ENCODE results near the gene CHRDL2. TPM values are rescaled to one million over a fixed set of nuclear protein-coding genes. Genes with fewer than 3 reads are reported as not detected.

CHRDL2 gene
- total and polyA plus RNA-seq, 2 of the 4 experiments (the other 2 are of a cell fraction), result 0.80 TPM; not detected in 1

DNA sequence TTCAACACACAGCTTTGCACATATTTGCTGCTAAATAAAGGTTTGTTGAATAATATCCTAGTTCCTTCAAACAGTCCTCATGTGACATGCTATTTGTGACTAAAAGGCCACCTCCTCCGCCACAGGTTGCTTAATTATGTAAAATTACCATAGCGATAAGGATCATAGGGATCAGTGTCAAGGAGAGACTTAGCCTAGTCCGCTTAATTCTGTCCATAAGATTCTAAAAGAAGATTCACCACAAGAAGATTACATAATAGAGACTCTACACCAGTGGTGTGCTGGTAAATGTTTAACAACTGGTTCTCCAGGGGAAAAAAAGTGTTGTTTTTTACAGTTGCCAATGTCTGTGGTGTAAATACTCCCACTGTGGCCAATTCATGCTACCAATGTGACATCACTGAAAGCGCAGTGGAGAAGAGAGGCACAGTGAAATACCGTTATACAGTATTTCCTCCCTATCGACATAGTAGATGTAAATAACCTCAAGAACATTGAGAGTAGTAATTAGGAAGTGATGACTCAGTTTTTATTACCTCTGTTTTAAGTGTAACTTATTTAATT lies 4.2 kb upstream of the CHRDL2 start:
- ATAC-seq (ENCODE audit: low read depth), result no peak
- Histone ChIP-seq H3K18ac (ENCODE audit: low read depth, low read length) (no peak overlapping the region), H2AK9ac (replicated peaks; ENCODE audit: low read depth, low read length, poor library complexity) (no peak overlapping the region), H4K5ac (ENCODE audit: low read depth, low read length) (no peak overlapping the region), H3K14ac (replicated peaks; ENCODE audit: low read depth, low read length) (no peak overlapping the region), H4K20me1 (ENCODE audit: insufficient read depth, low read length) (no peaks in the 10 kb centered on the region), H2BK5ac (ENCODE audit: low read depth, low read length, poor library complexity, severe bottlenecking) (no peak overlapping the region), H2AFZ (replicated peaks; ENCODE audit: low read length, poor library complexity) (no peak overlapping the region), H3K4ac (ENCODE audit: low read depth, low read length) (no peak overlapping the region), H4K8ac (ENCODE audit: low read depth in 2 of 2, low read length in 2 of 2) (no peak overlapping the region), H3K36me3 (ENCODE audit: control insufficient read depth, insufficient read depth, low read length) (no peaks in the 10 kb centered on the region), H3K4me1 (ENCODE audit: control insufficient read depth, insufficient read depth, low read length) (peaks cover 4% of the 10 kb centered on the region; the same call in 1 of the 2 replicates), H3K4me3 (ENCODE audit: insufficient read depth, low read depth, low read length) (no peak overlapping the region), H4K91ac (ENCODE audit: insufficient read depth, low read depth, low read length) (no peak overlapping the region), H3K27ac (ENCODE audit: insufficient read depth, low read length) (no peak overlapping the region), H2AK5ac (ENCODE audit: low read depth, low read length) (no peak overlapping the region), H3K4me2 (ENCODE audit: low read depth, low read length) (no peak overlapping the region), H3K27me3 (ENCODE audit: control insufficient read depth, insufficient read depth, low read length) (peaks cover 37% of the 10 kb centered on the region), H2BK120ac (ENCODE audit: low read depth, low read length) (no peak overlapping the region), H3K56ac (ENCODE audit: extremely low read depth, insufficient read depth, low read length) (no peak overlapping the region), H3K23ac (ENCODE audit: low read depth, low read length) (no peak overlapping the region), H2BK20ac (ENCODE audit: low read depth, low read length) (no peak overlapping the region), H3K9ac (ENCODE audit: low read depth, low read length) (no peak overlapping the region), H3K9me3 (ENCODE audit: control insufficient read depth, insufficient read depth, low read length) (peaks cover 2% of the 10 kb centered on the region; the same call in 1 of the 2 replicates), H3K79me1 (ENCODE audit: low read depth in 1 of 2, low read length in 2 of 2) (no peaks in the 10 kb centered on the region), H2BK15ac (ENCODE audit: low read depth, low read length) (no peak overlapping the region), H3K9me1 (ENCODE audit: insufficient read depth, low read length) (no peaks in the 10 kb centered on the region)
- no CpG with 5 or more reads among the region's 6 CpGs for WGBS, 2 experiments (ENCODE audit: extremely low coverage in 2 of 2, insufficient read length in 1 of 2)
- POLR2A ChIA-PET (ENCODE audit: unreplicated experiment), result no interaction called here
- CTCF ChIA-PET, result interaction anchor here (1.0 kb wide), 1 partner anchor 33 kb away, joined by 3 read pairs; no protein-coding TSS in a partner anchor
- in situ Hi-C loops (cut with MboI; ENCODE audit: low sequenced_read_pairs) (loop anchor here (10.0 kb wide), 1 partner anchor 481 kb away; no protein-coding TSS in a partner anchor), intact Hi-C loops (cut with micrococcal nuclease) (loop anchor here (5.0 kb wide), 1 partner anchor 478 kb away; no protein-coding TSS in a partner anchor), dilution Hi-C loops (cut with HindIII; ENCODE audit: low sequenced_read_pairs, unreplicated experiment) (loop anchor here (25.0 kb wide), 1 partner anchor 123 kb away; no protein-coding TSS in a partner anchor)
- no peak for TF ChIP-seq RAD21 (IDR thresholded peaks at IDR 0.05; ENCODE audit: low read length)
- no peak for TF ChIP-seq NFE2L2 (IDR thresholded peaks at IDR 0.05; ENCODE audit: low read depth, low read length)
- TF ChIP-seq, protein P1, sequence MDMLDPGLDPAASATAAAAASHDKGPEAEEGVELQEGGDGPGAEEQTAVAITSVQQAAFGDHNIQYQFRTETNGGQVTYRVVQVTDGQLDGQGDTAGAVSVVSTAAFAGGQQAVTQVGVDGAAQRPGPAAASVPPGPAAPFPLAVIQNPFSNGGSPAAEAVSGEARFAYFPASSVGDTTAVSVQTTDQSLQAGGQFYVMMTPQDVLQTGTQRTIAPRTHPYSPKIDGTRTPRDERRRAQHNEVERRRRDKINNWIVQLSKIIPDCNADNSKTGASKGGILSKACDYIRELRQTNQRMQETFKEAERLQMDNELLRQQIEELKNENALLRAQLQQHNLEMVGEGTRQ (IDR thresholded peaks at IDR 0.05; ENCODE audit: low read depth, low read length), result no peak
- TF ChIP-seq, protein P2, sequence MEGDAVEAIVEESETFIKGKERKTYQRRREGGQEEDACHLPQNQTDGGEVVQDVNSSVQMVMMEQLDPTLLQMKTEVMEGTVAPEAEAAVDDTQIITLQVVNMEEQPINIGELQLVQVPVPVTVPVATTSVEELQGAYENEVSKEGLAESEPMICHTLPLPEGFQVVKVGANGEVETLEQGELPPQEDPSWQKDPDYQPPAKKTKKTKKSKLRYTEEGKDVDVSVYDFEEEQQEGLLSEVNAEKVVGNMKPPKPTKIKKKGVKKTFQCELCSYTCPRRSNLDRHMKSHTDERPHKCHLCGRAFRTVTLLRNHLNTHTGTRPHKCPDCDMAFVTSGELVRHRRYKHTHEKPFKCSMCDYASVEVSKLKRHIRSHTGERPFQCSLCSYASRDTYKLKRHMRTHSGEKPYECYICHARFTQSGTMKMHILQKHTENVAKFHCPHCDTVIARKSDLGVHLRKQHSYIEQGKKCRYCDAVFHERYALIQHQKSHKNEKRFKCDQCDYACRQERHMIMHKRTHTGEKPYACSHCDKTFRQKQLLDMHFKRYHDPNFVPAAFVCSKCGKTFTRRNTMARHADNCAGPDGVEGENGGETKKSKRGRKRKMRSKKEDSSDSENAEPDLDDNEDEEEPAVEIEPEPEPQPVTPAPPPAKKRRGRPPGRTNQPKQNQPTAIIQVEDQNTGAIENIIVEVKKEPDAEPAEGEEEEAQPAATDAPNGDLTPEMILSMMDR (conservative IDR thresholded peaks at IDR 0.05; ENCODE audit: low read depth, low read length), result no peak
- 0 out of 2 replicates have a peak, but pooled peaks have one; percentile 6 for TF ChIP-seq MAFK (IDR thresholded peaks at IDR 0.05; ENCODE audit: low read depth, low read length)
- no TSS peak for BruUV-seq (replicated peaks)
- DNase-seq, result no peak
